ENCODE results near the gene GNAQ. TPM values are rescaled to one million over a fixed set of nuclear protein-coding genes. Genes with fewer than 3 reads are reported as not detected.

The GNAQ gene
- total and polyA plus RNA-seq, 2 donors (not counting 1 experiment from before 2014, with no cell fraction given), result 30.4 to 74.3 TPM

- Histone ChIP-seq H3K79me2 (ENCODE audit: control insufficient read depth, insufficient read depth, low read length) (no peaks in the 10 kb centered on the region), H3K9me3 (ENCODE audit: control insufficient read depth, insufficient read depth, low read depth, low read length) (no peaks in the 10 kb centered on the region), H3K27me3 (ENCODE audit: control insufficient read depth, insufficient read depth, low read length) (no peaks in the 10 kb centered on the region), H3K4me3 (replicated peaks in 1 of 4; ENCODE audit: control extremely low read depth in 1 of 4, insufficient read depth in 1 of 4, low read depth in 3 of 4, low read length in 4 of 4) (no peak overlapping the region), H3K36me3 (ENCODE audit: control insufficient read depth, insufficient read depth, low read length) (no peaks in the 10 kb centered on the region), H4K20me1 (ENCODE audit: control insufficient read depth, extremely low read depth, insufficient read depth, low read length) (no peaks in the 10 kb centered on the region), H3K27ac (ENCODE audit: insufficient read depth, low read length) (no peak overlapping the region), H3K4me1 (ENCODE audit: control insufficient read depth, extremely low read depth, insufficient read depth, low read length) (no peaks in the 10 kb centered on the region), H3K9ac (ENCODE audit: insufficient read depth, low read length) (no peak overlapping the region), H3K4me2 (ENCODE audit: extremely low read depth, insufficient read depth, low read length) (no peak overlapping the region), H2AFZ (ENCODE audit: low read length) (no peak overlapping the region)
- DNase-seq (ENCODE audit: low read depth in 2 of 2), result no peak
- TF ChIP-seq EZH2 (IDR thresholded peaks at IDR 0.05; ENCODE audit: low read length, missing control alignments) (no peak), CTCF (conservative IDR thresholded peaks at IDR 0.05 in 1 of 2, IDR thresholded peaks at IDR 0.05 in 1 of 2; ENCODE audit: low read depth in 1 of 2, low read length in 2 of 2) (no peak)
These were observed 228.9 kb downstream of the GNAQ start for GRCh38 chr9:77802515-77803293.

DNA sequence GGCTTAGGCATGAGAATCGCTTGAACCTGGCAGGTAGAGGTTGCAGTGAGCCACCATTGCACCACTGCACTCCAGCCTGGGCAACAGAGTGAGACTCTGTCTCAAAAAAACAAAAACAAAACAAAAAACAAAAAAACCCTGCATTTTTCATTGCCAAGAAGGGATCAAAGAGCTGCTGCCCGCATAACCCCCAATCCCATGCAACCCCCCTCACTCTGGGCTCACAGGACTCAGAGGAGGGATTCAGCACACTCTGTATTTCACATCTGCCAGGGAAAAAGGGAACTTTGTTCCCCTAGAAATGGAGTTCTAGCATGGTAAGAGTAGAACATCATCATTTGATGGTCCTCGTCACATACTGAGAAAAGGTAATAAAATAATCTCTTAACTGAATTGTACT, 229.5 kb downstream of the GNAQ start:
- Histone ChIP-seq H3K27me3 (ENCODE audit: control insufficient read depth, insufficient read depth, low read length) (no peaks in the 10 kb centered on the region), H3K36me3 (ENCODE audit: control insufficient read depth, insufficient read depth, low read length) (no peaks in the 10 kb centered on the region), H2AFZ (ENCODE audit: low read length) (no peak overlapping the region), H3K4me3 (replicated peaks in 1 of 4; ENCODE audit: control extremely low read depth in 1 of 4, insufficient read depth in 1 of 4, low read depth in 3 of 4, low read length in 4 of 4) (no peak overlapping the region), H4K20me1 (ENCODE audit: control insufficient read depth, extremely low read depth, insufficient read depth, low read length) (no peaks in the 10 kb centered on the region), H3K79me2 (ENCODE audit: control insufficient read depth, insufficient read depth, low read length) (no peaks in the 10 kb centered on the region), H3K4me1 (ENCODE audit: control insufficient read depth, extremely low read depth, insufficient read depth, low read length) (no peaks in the 10 kb centered on the region), H3K9ac (ENCODE audit: insufficient read depth, low read length) (no peak overlapping the region), H3K27ac (ENCODE audit: insufficient read depth, low read length) (no peak overlapping the region), H3K9me3 (ENCODE audit: control insufficient read depth, insufficient read depth, low read depth, low read length) (no peaks in the 10 kb centered on the region), H3K4me2 (ENCODE audit: extremely low read depth, insufficient read depth, low read length) (no peak overlapping the region)
- TF ChIP-seq EZH2 (IDR thresholded peaks at IDR 0.05; ENCODE audit: low read length, missing control alignments), result no peak
- no peak for TF ChIP-seq CTCF (conservative IDR thresholded peaks at IDR 0.05 in 1 of 2, IDR thresholded peaks at IDR 0.05 in 1 of 2; ENCODE audit: low read depth in 1 of 2, low read length in 2 of 2)
- no peak for DNase-seq (ENCODE audit: low read depth in 2 of 2)

- H3K36me3 ChIP-seq (ENCODE audit: control insufficient read depth, insufficient read depth, low read length), result no peaks in the 10 kb centered on the region
- H3K79me2 ChIP-seq (ENCODE audit: control insufficient read depth, insufficient read depth, low read length), result no peaks in the 10 kb centered on the region
- H3K9me3 ChIP-seq (ENCODE audit: control insufficient read depth, insufficient read depth, low read depth, low read length), result no peaks in the 10 kb centered on the region
- no peak overlapping the region for H3K4me3 ChIP-seq (replicated peaks in 1 of 4; ENCODE audit: control extremely low read depth in 1 of 4, insufficient read depth in 1 of 4, low read depth in 3 of 4, low read length in 4 of 4)
- no peak overlapping the region for H3K9ac ChIP-seq (ENCODE audit: insufficient read depth, low read length)
- no peak for DNase-seq (ENCODE audit: low read depth in 2 of 2)
- H3K27me3 ChIP-seq (ENCODE audit: control insufficient read depth, insufficient read depth, low read length), result no peaks in the 10 kb centered on the region
- H3K27ac ChIP-seq (ENCODE audit: insufficient read depth, low read length), result no peak overlapping the region
- H3K4me1 ChIP-seq (ENCODE audit: control insufficient read depth, extremely low read depth, insufficient read depth, low read length), result no peaks in the 10 kb centered on the region
- TF ChIP-seq EZH2 (IDR thresholded peaks at IDR 0.05; ENCODE audit: low read length, missing control alignments), result no peak
- no peak overlapping the region for H2AFZ ChIP-seq (ENCODE audit: low read length)
- H3K4me2 ChIP-seq (ENCODE audit: extremely low read depth, insufficient read depth, low read length), result no peak overlapping the region
- H4K20me1 ChIP-seq (ENCODE audit: control insufficient read depth, extremely low read depth, insufficient read depth, low read length), result no peaks in the 10 kb centered on the region
These were observed 230.6 kb downstream of the GNAQ start for GRCh38 chr9:77800924-77801551.

Data from fibroblast of lung (primary cell).